Spleen (tissue), 7 donors: ENCODE results near the gene PDGFA.

Experiments used
- POLR2AphosphoS5 ChIP-seq, 3 donors: sonication (generic); formaldehyde crosslinking; IDR thresholded peaks; one replicate each; pipeline ENCODE4 v1.5.1; 2017; ENCODE audit warnings: antibody characterized with exemption in 3 of 3
- TF ChIP-seq, protein P1 (sequence below), 11 experiments: fragments of 200-600 bp in 7 of 11; fragments of 450-650 bp in 4 of 11; sonication (generic) in 4 of 11; IDR thresholded peaks in 8 of 11; conservative IDR thresholded peaks in 3 of 11; 1 replicate in 7 of 11; 2 replicates in 4 of 11; pipeline versions ENCODE4 v1.4.0 to v1.8.0; 2016 to 2021; ENCODE audit warnings: antibody characterized with exemption in 11 of 11, inconsistent platforms in 4 of 11, mild to moderate bottlenecking in 1 of 11
- donor health status: DM: no; HTN: no; CAD: no; lungs with moderate emphysema.
- donor health status: DM: no; HTN: no; CAD: no.
- donor health status: DM: no; HTN: no; CAD: no.

DNA sequence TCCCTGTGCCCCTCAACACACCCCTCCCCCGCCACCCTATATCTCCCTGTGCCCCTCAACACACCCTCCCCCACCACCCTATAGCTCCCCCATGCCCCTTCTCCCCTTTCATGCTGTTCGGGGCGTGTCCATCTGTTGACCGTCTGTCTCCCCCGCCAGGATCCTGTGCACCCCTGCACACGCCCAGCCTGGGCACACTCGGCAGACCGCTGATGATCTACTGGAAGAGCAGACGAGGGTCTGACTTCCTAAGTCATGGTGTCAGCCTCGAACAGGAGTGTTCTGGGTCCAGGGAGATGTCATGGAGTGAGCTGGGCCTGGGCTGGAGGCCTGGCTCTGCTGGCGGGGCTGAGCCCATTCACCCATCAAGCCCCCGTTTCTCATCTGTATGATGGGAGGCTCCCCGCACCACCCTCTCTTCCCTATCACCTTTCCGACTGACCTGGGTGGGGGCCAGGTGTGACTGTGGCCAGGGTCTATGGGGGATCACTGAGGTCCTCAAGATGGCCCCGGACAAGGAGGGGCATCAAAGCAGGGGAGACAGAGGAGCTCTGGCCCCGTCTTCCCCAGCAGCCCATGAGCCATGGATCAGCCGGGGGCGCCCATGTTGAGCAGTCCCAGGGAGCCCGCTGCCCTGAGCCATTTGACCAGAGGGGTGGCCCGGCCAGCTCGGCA lies 48.3 kb downstream of the PDGFA start:
- TF ChIP-seq POLR2AphosphoS5 (IDR thresholded peaks at IDR 0.05), result no peak
- TF ChIP-seq, protein P1, sequence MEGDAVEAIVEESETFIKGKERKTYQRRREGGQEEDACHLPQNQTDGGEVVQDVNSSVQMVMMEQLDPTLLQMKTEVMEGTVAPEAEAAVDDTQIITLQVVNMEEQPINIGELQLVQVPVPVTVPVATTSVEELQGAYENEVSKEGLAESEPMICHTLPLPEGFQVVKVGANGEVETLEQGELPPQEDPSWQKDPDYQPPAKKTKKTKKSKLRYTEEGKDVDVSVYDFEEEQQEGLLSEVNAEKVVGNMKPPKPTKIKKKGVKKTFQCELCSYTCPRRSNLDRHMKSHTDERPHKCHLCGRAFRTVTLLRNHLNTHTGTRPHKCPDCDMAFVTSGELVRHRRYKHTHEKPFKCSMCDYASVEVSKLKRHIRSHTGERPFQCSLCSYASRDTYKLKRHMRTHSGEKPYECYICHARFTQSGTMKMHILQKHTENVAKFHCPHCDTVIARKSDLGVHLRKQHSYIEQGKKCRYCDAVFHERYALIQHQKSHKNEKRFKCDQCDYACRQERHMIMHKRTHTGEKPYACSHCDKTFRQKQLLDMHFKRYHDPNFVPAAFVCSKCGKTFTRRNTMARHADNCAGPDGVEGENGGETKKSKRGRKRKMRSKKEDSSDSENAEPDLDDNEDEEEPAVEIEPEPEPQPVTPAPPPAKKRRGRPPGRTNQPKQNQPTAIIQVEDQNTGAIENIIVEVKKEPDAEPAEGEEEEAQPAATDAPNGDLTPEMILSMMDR (IDR thresholded peaks at IDR 0.05 in 8 of 11, conservative IDR thresholded peaks at IDR 0.05 in 3 of 11), result no peak
